GM18517 (cell line): ENCODE measurements around the gene HCAR3.
"Not testable (repeated sequence)": the region's sequence is repeated elsewhere in the genome, so short reads cannot be mapped to it uniquely, and the experiment has no call there.

Experiments used
- ATAC-seq: cut with Tn5 transposase; IDR thresholded peaks from one replicate; pipeline ENCODE4 v1.9.1; 2021; ENCODE audit warnings: mild to moderate bottlenecking, moderate library complexity; ENCODE audit not compliant: unreplicated experiment

The HCAR3 gene

GRCh38 chr12:122724641-122725243, 8.1 kb upstream of the HCAR3 start:
- ATAC-seq = no peak

GRCh38 chr12:122722387-122722786, 5.8 kb upstream of the HCAR3 start:
- no peak for ATAC-seq

DNA sequence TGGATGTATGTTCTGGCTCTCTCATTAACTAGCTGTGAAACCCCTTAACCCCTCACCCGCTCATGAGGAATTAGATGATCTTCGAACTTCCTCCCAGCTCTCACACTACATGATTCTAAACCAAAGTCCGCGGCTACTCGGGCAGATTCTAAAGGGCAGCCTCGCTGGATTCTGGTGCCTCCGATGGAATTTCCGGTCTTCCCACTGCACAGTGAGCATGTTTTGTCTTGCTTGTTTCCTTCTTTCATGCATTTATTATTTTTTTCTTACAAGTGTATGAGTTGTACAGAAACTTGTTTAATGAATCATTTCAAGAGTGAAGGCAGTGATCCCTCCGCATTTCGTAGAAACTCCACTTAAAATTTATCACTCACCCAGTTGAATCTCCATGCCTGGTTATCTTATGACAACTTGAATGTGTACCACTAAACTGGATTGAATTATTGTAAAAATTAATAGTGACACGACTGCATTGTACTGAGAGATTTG, 4.5 kb upstream of the HCAR3 start:
- ATAC-seq = no peak

GRCh38 chr12:122715211-122715610, 1.4 kb downstream of the HCAR3 start:
- ATAC-seq = not testable (repeated sequence)

DNA sequence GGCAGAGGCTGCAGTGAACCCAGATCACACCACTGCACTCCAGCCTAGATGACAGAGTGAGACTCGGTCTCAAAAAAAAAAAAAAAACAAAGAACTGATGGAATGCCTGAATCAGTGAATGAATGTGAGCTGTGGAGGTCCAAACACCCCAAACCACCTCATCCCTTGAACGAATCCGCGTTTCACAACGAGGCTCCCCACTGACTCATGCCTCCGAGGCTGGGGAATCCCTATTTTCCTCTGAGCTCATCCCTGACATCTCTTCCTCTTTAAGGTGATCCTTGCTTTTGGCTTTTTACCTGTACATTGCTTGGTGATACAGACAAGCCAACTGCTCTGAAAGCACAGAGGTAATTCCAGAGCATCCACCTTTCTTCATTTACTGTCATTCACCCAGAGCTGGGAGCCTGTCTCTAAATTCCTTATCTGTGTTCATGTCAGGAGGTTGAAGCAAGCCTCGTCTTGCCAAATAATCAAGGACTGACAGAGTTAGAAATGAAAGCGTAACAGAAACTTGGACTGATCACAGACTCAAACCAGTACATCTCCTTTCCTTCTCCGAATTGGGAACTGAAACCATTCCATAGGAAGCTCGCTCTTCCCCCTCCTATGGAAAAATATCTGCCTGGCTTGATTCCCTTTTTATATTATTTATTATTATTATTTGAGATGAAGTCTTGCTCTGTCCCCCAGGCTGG, 3.0 kb downstream of the HCAR3 start:
- ATAC-seq = not testable (repeated sequence)

GRCh38 chr12:122711266-122711665, 5.3 kb downstream of the HCAR3 start:
- ATAC-seq = not testable (repeated sequence)

- not testable (repeated sequence) for ATAC-seq
These were observed 6.3 kb downstream of the HCAR3 start for GRCh38 chr12:122710341-122710740.

GRCh38 chr12:122709287-122709686, 7.3 kb downstream of the HCAR3 start:
- ATAC-seq = not testable (repeated sequence)

GRCh38 chr12:122703841-122704240, 12.8 kb downstream of the HCAR3 start:
- not testable (repeated sequence) for ATAC-seq

GRCh38 chr12:122702890-122703611, 13.6 kb downstream of the HCAR3 start, which contains the start of gene HCAR2:
Gene HCAR2 (minus strand): TSS chr12:122703357. CDS start chr12:122703283, 74 bp downstream.
- ATAC-seq = not testable (repeated sequence)

DNA sequence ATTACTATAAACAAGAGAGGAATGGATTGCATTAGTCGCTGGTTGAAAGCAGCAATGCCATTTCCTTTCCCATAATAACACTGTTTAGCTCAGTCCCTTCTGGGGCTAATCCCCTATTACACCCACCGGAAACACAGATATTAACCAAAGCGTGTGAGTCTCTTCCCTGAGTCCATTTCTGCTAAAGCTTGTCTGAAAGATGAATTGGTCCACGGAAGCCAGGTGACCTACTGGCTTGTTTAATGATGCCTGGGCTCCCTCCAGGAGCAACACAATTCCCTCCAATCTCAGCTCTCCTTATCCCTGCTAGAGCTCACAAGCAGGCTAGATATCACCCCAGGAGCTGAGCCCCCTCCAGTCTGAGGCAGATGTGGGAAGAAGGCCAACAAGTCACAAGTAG, 15.1 kb downstream of the HCAR3 start:
- ATAC-seq = not testable (repeated sequence)

DNA sequence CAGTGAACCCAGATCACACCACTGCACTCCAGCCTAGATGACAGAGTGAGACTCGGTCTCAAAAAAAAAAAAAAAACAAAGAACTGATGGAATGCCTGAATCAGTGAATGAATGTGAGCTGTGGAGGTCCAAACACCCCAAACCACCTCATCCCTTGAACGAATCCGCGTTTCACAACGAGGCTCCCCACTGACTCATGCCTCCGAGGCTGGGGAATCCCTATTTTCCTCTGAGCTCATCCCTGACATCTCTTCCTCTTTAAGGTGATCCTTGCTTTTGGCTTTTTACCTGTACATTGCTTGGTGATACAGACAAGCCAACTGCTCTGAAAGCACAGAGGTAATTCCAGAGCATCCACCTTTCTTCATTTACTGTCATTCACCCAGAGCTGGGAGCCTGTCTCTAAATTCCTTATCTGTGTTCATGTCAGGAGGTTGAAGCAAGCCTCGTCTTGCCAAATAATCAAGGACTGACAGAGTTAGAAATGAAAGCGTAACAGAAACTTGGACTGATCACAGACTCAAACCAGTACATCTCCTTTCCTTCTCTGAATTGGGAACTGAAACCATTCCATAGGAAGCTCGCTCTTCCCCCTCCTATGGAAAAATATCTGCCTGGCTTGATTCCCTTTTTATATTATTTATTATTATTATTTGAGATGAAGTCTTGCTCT, 16.4 kb downstream of the HCAR3 start:
- not testable (repeated sequence) for ATAC-seq

DNA sequence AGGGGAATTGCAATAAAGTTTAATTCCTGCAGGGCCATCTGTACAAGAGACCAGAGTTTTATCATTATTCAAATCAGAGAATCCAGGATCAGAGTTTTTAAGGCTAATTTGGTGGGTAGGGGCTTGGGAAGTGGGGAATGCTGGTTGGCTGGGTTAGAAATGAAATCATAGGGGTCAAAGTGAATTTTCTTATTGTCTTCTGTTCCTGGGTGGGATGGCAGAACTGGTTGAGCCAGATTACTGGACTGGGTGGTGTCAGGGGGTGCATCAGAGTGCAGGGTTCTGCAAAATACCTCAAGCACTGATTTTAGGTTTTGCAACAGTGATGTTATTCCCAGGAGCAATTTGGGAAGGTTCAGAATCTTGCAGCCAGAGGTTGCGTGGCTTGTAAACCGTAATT, 19.7 kb downstream of the HCAR3 start:
- not testable (repeated sequence) for ATAC-seq

DNA sequence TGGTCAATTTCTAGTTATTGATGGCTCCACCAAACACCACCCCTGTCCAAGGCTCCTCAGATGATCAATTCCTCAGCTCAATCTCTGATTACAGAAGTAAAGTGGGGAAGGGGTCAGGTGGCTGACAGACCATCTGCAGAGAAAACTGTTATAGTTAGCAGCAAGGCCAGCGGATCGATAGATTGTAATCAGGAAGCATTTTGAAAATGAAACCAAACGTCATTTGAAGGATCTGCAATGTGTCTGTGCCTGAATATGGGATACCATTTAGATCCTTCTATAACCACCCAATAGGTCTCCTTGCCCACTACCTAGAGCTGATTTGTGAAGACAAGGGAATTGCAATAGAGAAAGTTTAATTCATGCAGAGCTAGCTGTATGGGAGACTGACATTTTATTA, 25.0 kb downstream of the HCAR3 start:
- no peak for ATAC-seq

DNA sequence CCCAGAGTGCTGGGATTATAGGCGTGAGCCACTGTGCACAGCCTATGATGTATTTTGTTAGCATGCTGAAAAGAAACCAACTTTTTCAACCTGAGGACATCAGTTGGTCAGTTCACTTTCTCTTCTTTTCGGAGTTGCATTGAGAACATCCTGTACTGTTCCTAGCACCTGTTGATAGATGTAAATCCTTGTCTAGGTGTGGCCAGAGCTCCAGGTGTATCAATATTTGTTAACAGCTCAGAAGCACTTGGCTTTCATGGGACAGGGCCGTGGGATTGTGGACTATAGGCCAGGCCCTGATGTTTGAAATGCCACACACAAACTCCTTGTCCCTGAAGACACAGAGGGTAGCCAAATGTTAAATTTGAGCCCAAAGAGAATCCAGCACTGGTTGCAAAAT, 28.3 kb downstream of the HCAR3 start:
- ATAC-seq = no peak

DNA sequence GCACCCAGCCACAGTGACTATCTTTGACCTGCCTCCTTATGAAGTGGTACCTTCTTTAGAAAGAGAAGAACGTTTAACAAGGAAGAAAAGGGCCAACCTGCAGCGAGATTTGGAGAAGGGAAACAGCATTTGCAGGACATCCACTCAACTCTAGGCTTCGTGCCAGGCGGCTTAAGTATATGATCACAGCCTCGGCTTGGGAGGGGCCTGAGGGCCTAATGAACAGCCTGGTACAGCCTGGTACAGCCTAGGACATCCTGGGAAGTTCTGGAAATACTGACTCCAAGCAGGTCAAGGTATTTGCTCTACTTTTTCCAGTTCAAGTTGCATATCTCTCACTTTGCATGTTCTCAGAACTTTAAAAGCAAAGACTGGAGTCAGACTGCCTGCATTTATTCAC, 29.5 kb downstream of the HCAR3 start:
- no peak for ATAC-seq

DNA sequence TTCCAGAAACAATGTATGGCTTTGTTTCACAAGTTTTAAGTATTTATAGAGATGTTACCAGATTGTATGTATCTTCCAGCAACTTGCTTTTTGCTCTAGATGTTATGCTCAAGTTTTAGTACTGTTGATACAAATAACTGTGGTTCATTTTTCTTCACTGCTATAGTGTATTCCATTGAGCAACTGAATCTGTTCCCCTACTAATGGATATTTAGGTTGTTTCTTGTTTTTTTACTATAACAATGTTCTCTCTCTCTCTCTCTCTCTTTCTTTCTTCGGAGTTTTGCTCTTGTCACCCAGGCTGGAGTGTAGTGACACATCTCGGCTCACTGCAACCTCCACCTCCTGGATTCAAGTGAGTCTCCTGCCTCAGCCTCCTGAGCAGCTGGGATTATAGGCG, 30.1 kb downstream of the HCAR3 start:
- ATAC-seq = no peak

GRCh38 chr12:122684297-122684813, 32.3 kb downstream of the HCAR3 start:
- ATAC-seq = no peak

DNA sequence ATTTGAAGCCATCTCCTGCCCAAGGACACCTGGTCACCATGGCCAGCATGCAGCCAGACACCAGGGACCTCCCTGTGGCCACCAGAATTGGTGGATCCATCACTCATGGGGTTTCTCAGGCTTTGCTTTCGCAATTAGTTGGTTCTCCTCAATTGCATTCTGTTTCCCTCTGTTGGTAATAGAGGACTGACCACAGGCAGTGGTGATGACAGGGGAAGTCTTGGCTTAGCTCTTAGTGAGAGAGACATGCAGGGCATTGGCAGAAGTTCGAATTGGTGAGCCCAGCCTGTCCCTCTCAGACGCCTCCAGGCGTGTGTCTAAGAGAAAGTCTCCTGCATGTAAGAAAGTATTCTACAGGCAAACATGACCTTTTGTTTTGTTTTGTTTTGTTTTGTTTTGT, 34.8 kb downstream of the HCAR3 start:
- no peak for ATAC-seq

DNA sequence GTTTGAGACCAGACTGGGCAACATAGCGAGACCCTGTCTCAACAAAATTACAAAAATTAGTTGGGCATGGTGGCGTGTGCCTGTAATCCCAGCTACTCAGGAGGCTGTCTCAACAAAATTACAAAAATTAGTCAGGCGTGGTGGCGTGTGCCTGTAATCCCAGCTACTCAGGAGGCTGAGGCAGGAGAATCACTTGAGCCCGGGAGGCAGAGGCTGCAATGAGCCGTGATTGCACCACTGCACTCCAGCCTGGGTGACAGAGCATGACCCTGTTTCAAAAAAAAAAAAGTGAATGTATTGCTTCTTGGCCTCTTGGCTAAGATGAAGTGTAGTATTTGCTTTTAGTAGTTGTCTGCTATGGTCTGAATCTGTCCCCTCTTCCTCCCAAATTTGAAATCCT, 35.6 kb downstream of the HCAR3 start:
- ATAC-seq = not testable (repeated sequence)

GRCh38 chr12:122676781-122677180, 39.8 kb downstream of the HCAR3 start:
- not testable (repeated sequence) for ATAC-seq
